H9 (cell line): ENCODE data around the gene MRM2. TPM values are rescaled to one million over a fixed set of nuclear protein-coding genes. Genes with fewer than 3 reads are reported as not detected.

Experiments used
- DNase-seq: peaks from one replicate; pipeline ENCODE4 v3.0.0-alpha.2; 2017
- H2AFZ ChIP-seq: one replicate; pipeline ENCODE4 v1.6.1; 2013; ENCODE audit warnings: mild to moderate bottlenecking, low read length, control low read depth, moderate library complexity
- H2AK5ac ChIP-seq: 2 replicates; pipeline ENCODE4 v1.6.1; 2013; ENCODE audit warnings: low read length, control low read depth, mixed read lengths; ENCODE audit not compliant: insufficient read length
- H2BK120ac ChIP-seq: one replicate; pipeline ENCODE4 v1.6.1; 2013; ENCODE audit warnings: low read depth, mild to moderate bottlenecking, low read length, control low read depth, inconsistent platforms; ENCODE audit not compliant: poor library complexity, severe bottlenecking
- H2BK12ac ChIP-seq: 2 replicates; pipeline ENCODE4 v1.6.1; 2013; ENCODE audit warnings: low read length, control low read depth, mixed read lengths, low read depth; ENCODE audit not compliant: insufficient read length
- H2BK15ac ChIP-seq: 2 replicates; pipeline ENCODE4 v1.6.1; 2013; ENCODE audit warnings: low read depth, low read length, control low read depth
- H2BK20ac ChIP-seq: one replicate; pipeline ENCODE4 v1.6.1; 2013; ENCODE audit warnings: low read depth, mild to moderate bottlenecking, low read length, control low read depth, inconsistent platforms; ENCODE audit not compliant: poor library complexity, severe bottlenecking
- H2BK5ac ChIP-seq: 2 replicates; pipeline ENCODE4 v1.6.1; 2013; ENCODE audit warnings: low read length, control low read depth, mixed read lengths; ENCODE audit not compliant: insufficient read length
- H3K14ac ChIP-seq: 2 replicates; pipeline ENCODE4 v1.6.1; 2013; ENCODE audit warnings: low read length, control low read depth; ENCODE audit not compliant: insufficient read depth
- H3K18ac ChIP-seq: 2 replicates; pipeline ENCODE4 v1.6.1; 2013; ENCODE audit warnings: low read depth, mild to moderate bottlenecking, mixed read lengths, low read length, control low read depth; ENCODE audit not compliant: insufficient read length
- H3K23ac ChIP-seq: 2 replicates; pipeline ENCODE4 v1.6.1; 2013; ENCODE audit warnings: low read length, control low read depth, mixed read lengths, low read depth; ENCODE audit not compliant: insufficient read length
- H3K23me2 ChIP-seq: 2 replicates; pipeline ENCODE4 v1.6.1; 2013; ENCODE audit warnings: low read depth, mild to moderate bottlenecking, mixed read lengths, low read length, control low read depth; ENCODE audit not compliant: insufficient read length, poor library complexity, severe bottlenecking
- H3K27ac ChIP-seq: 2 replicates; pipeline ENCODE4 v1.5.1; 2013; ENCODE audit warnings: low read length, control low read depth, mixed read lengths, low read depth; ENCODE audit not compliant: insufficient read length
- H3K27me3 ChIP-seq: 2 replicates; pipeline ENCODE4 v1.6.1; 2013; ENCODE audit warnings: low read length, control low read depth, inconsistent platforms; ENCODE audit not compliant: insufficient read depth
- H3K4ac ChIP-seq: 2 replicates; pipeline ENCODE4 v1.6.1; 2013; ENCODE audit warnings: low read depth, mild to moderate bottlenecking, control low read depth, inconsistent platforms, low read length, moderate library complexity
- H3K4me1 ChIP-seq: 2 replicates; pipeline ENCODE4 v1.6.1; 2013; ENCODE audit warnings: low read length, control low read depth, inconsistent platforms; ENCODE audit not compliant: insufficient read depth
- H3K4me2 ChIP-seq: 2 replicates; pipeline ENCODE4 v1.6.1; 2013; ENCODE audit warnings: low read length, control low read depth, mixed read lengths; ENCODE audit not compliant: insufficient read length, insufficient read depth
- H3K56ac ChIP-seq: 2 replicates; pipeline ENCODE4 v1.6.1; 2013; ENCODE audit warnings: low read depth, mild to moderate bottlenecking, mixed read lengths, low read length, control low read depth; ENCODE audit not compliant: insufficient read length
- H3K79me1 ChIP-seq: 2 replicates; pipeline ENCODE4 v1.6.1; 2013; ENCODE audit warnings: low read depth, mild to moderate bottlenecking, moderate library complexity, low read length, control low read depth, inconsistent platforms; ENCODE audit not compliant: insufficient read depth, poor library complexity, severe bottlenecking
- H3K79me2 ChIP-seq: 2 replicates; pipeline ENCODE4 v1.6.1; 2013; ENCODE audit warnings: low read length, control low read depth, inconsistent platforms; ENCODE audit not compliant: insufficient read depth
- H3K9ac ChIP-seq: 2 replicates; pipeline ENCODE4 v1.6.1; 2013; ENCODE audit warnings: low read length, control low read depth, mixed read lengths; ENCODE audit not compliant: insufficient read length; ENCODE audit errors: extremely low read depth
- H3K9me3 ChIP-seq: one replicate; pipeline ENCODE4 v1.6.1; 2013; ENCODE audit warnings: low read depth, low read length, inconsistent platforms; ENCODE audit not compliant: control insufficient read depth
- H3T11ph ChIP-seq: one replicate; pipeline ENCODE4 v1.6.1; 2013; ENCODE audit warnings: mild to moderate bottlenecking, low read length, control low read depth, inconsistent platforms
- H4K20me1 ChIP-seq: one replicate; pipeline ENCODE4 v1.6.1; 2013; ENCODE audit not compliant: control insufficient read depth, insufficient read length, insufficient read depth
- H4K5ac ChIP-seq: 2 replicates; pipeline ENCODE4 v1.6.1; 2013; ENCODE audit warnings: low read depth, mild to moderate bottlenecking, mixed read lengths, low read length, control low read depth; ENCODE audit not compliant: insufficient read length
- H4K8ac ChIP-seq: replicated peaks from 2 replicates; pipeline ENCODE4 v1.6.1; 2013; ENCODE audit warnings: low read length, control low read depth, mixed read lengths, low read depth; ENCODE audit not compliant: insufficient read length
- H4K91ac ChIP-seq: 2 replicates; pipeline ENCODE4 v1.6.1; 2013; ENCODE audit warnings: low read depth, mild to moderate bottlenecking, moderate library complexity, mixed read lengths, low read length, control low read depth; ENCODE audit not compliant: insufficient read length
- H3K27ac Mint-ChIP-seq, 3 experiments: 2 replicates in 2 of 3; 3 replicates in 1 of 3; pipeline ENCODE4 v1.8.0; 2020 to 2021; ENCODE audit warnings: mixed read lengths in 3 of 3, mild to moderate bottlenecking in 1 of 3, moderate library complexity in 1 of 3
- H3K27me3 Mint-ChIP-seq: 2 replicates; pipeline ENCODE4 v1.8.0; 2021; ENCODE audit warnings: low read depth, mild to moderate bottlenecking, moderate library complexity, mixed read lengths
- H3K36me3 Mint-ChIP-seq, 3 experiments: 2 replicates in 2 of 3; 3 replicates in 1 of 3; pipeline ENCODE4 v1.8.0; 2020 to 2021; ENCODE audit warnings: low read depth in 3 of 3, mixed read lengths in 3 of 3; ENCODE audit not compliant: insufficient read depth in 1 of 3
- H3K4me1 Mint-ChIP-seq, 2 experiments: 2 replicates each; pipeline ENCODE4 v1.8.0; 2020; ENCODE audit warnings: mixed read lengths in 2 of 2
- H3K4me3 Mint-ChIP-seq, 2 experiments: 2 replicates in 1 of 2; 3 replicates in 1 of 2; pipeline ENCODE4 v1.8.0; 2020 to 2021; ENCODE audit warnings: mild to moderate bottlenecking in 2 of 2, mixed read lengths in 2 of 2, moderate library complexity in 1 of 2
- H3K9me3 Mint-ChIP-seq, 2 experiments: 2 replicates in 1 of 2; 3 replicates in 1 of 2; pipeline ENCODE4 v1.8.0; 2020; ENCODE audit warnings: mild to moderate bottlenecking in 2 of 2, mixed read lengths in 2 of 2, moderate library complexity in 1 of 2
- CTCF ChIP-seq: fragments of 200-600 bp; sonication (generic); conservative IDR thresholded peaks from 3 replicates; pipeline ENCODE4 v1.8.0; 2021; ENCODE audit warnings: antibody characterized with exemption, mild to moderate bottlenecking
- WGBS: extraction: QIAGEN DNeasy Blood & Tissue Kit; methylation state at CpG from one replicate; pipeline ENCODE4 v1.1.7; 2013; ENCODE audit warnings: missing lambda C conversion rate, low lambda C conversion rate, mixed read lengths; ENCODE audit not compliant: insufficient read length; ENCODE audit errors: extremely low coverage; 5-methylcytosine and 5-hydroxymethylcytosine counted together
- total RNA-seq: library from RNA; stranded (reverse); gene quantifications from 2 replicates; pipeline ENCODE4 v1.2.1, GENCODE V29; 2021

MRM2 gene
- total RNA-seq, 1 experiment from 2014 or later, result 59.0 TPM

DNA sequence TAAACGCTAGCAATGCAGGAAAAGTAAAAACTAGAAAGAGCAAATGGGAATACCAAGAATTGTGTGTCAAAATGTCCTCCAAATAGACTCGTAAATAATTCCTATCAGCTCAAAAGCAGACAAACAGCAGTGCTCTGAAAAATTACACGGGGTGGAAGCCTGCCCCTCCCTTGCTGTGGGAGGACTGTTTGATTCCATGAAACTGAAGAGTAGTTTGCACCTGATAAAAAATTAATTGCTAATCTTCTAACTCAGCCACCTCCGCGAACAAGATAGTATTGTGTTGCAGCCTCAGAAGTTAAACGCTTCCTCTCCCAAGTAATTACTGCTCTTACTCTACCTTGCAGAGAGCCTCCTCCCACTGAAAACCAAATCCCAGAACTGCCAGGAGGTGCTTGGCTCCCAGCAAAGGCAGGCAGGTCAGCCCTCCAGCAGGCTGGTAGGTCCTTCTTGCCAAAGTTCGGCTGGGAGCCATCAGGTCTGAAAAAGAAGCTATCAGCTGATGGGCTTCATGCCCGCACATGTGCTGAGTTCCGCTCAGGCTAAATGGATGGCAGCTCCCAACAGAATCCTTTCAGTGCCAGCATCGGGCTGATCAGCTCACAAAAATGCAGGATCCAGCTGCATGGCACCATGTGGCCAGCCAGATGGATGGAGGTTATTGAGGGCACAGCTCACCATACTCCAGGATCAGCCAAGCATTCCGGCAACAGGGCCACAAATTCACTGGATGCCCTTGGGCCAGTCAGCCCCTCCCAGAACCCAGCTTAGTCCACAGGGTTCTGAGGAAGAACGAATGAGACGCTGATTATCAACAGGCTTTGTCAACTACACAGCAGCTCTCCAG is 46.4 kb downstream of the MRM2 start:
- no peak for TF ChIP-seq CTCF
- Histone ChIP-seq H3K27ac (no peak overlapping the region), H2AK5ac (no peak overlapping the region), H3K56ac (no peak overlapping the region), H3K9me3 (no peaks in the 10 kb centered on the region), H2AFZ (no peak overlapping the region), H2BK12ac (no peak overlapping the region), H3K14ac (no peak overlapping the region), H4K20me1 (no peaks in the 10 kb centered on the region), H3K4me1 (no peaks in the 10 kb centered on the region), H4K91ac (no peak overlapping the region), H3K79me1 (no peaks in the 10 kb centered on the region), H4K8ac (no peak overlapping the region), H3K4me2 (no peak overlapping the region), H2BK20ac (no peak overlapping the region), H3K9ac (no peak overlapping the region), H2BK5ac (no peak overlapping the region), H3K23ac (no peak overlapping the region), H3K79me2 (no peaks in the 10 kb centered on the region; the same call in 1 of the 2 replicates), H3K4ac (no peak overlapping the region), H3K18ac (no peak overlapping the region), H4K5ac (no peak overlapping the region), H3K23me2 (no peaks in the 10 kb centered on the region), H2BK120ac (no peak overlapping the region), H2BK15ac (no peak overlapping the region), H3T11ph (no peak overlapping the region), H3K27me3 (no peaks in the 10 kb centered on the region; the same call in 1 of the 2 replicates)
- WGBS, result no CpG with 5 or more reads among the region's 13 CpGs
- Mint-ChIP-seq H3K27ac (no peak overlapping the region), H3K4me1 (no peaks in the 10 kb centered on the region), H3K9me3 (peaks cover 3 to 10% of the 10 kb centered on the region in 2 experiments; a peak in 4 of 5 replicates), H3K27me3 (no peaks in the 10 kb centered on the region), H3K4me3 (no peak overlapping the region), H3K36me3 (peaks cover 39 to 59% (median 47%) of the 10 kb centered on the region in 3 experiments)
- no peak for DNase-seq
